ENCODE results near the gene MYRFL. TPM values are rescaled to one million over a fixed set of nuclear protein-coding genes. Genes with fewer than 3 reads are reported as not detected.

The MYRFL gene
- total and polyA plus RNA-seq, 12 donors: 0.10 to 0.51 (median 0.30) TPM; not detected in 4

DNA sequence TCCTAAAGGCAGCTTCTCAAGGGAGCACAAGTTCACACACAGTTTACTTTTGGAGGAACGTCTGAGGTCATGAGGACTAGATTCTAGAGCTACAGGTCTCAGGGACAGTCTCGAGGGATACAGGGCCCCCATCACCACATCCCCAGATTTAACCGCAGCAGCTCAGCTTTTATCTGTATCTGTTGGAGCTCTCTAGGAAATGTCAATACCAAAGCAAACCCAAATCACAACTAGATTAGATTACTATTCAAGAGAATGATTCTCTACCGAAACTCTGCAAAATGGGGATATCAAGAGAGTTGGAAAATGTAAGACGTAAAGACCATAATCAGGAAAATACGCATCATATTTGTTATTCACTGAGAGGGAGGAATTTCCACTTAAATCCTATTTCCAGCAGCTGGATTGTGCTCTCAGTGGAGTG lies 4.0 kb upstream of the MYRFL start:
- Histone ChIP-seq H3K4me1 (peaks cover 0 to 19% (median 9%) of the 10 kb centered on the region in 9 donors), H3K36me3 (no peaks in the 10 kb centered on the region), H3K27me3 (no peaks in the 10 kb centered on the region), H3K9me3 (no peaks in the 10 kb centered on the region), H3K4me3 (peak overlapping the region in 1 of 10 donors; percentile 3), H3K27ac (no peak overlapping the region)
- TF ChIP-seq, protein P1, sequence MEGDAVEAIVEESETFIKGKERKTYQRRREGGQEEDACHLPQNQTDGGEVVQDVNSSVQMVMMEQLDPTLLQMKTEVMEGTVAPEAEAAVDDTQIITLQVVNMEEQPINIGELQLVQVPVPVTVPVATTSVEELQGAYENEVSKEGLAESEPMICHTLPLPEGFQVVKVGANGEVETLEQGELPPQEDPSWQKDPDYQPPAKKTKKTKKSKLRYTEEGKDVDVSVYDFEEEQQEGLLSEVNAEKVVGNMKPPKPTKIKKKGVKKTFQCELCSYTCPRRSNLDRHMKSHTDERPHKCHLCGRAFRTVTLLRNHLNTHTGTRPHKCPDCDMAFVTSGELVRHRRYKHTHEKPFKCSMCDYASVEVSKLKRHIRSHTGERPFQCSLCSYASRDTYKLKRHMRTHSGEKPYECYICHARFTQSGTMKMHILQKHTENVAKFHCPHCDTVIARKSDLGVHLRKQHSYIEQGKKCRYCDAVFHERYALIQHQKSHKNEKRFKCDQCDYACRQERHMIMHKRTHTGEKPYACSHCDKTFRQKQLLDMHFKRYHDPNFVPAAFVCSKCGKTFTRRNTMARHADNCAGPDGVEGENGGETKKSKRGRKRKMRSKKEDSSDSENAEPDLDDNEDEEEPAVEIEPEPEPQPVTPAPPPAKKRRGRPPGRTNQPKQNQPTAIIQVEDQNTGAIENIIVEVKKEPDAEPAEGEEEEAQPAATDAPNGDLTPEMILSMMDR (IDR thresholded peaks at IDR 0.05): no peak
- DNase-seq (no peak), ATAC-seq (no peak)
- 46 to 55% methylated on average over 6 of the region's 6 CpGs for WGBS, 2 donors
- intact Hi-C loops (cut with DNase I): no loop called here

DNA sequence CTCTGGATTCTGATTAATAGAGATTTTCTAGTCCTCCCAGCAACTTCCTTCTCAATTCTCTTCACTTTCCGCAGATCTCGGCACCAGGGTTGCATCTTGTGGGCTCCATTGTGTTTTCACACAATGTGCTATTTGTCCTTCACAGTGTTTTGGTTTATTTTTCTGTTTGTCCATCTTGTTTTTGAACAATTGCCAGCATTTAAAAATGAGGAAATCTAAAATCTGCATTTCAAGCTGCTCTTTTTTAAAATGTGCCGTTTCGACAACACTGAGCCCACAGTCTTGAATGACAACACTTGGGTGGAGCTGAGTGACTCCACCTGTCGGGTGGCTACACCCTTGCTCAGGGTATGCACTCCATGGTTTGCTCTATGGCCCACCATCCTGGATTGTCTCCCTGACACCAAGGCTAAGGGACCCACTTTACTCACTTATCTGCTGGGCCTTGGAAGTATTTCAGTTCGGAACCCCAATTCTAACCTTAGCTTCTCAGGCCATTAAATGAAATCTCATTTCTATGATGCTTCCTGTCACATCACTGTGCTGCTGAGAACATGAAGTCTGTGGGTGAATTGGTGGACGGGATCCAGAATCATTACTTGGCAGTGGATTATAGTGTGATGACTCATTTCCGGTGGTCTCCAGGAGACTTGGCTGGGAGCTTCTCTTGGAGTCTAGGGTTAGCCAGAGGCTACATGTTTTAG lies 3.4 kb upstream of the MYRFL start:
- Histone ChIP-seq H3K36me3 (no peaks in the 10 kb centered on the region), H3K27ac (peak overlapping the region in 1 of 10 donors; percentile 17), H3K9me3 (no peaks in the 10 kb centered on the region), H3K4me1 (peaks cover 0 to 19% (median 9%) of the 10 kb centered on the region in 9 donors), H3K27me3 (no peaks in the 10 kb centered on the region), H3K4me3 (peak overlapping the region in 1 of 10 donors; percentile 3)
- WGBS, 2 donors: 36 to 41% methylated on average over 8 of the region's 8 CpGs
- ATAC-seq: peak in 3 of 8 donors; percentile 39 to 59 (median 46)
- TF ChIP-seq, protein P1 (IDR thresholded peaks at IDR 0.05): no peak
- intact Hi-C loops (cut with DNase I): no loop called here
- no peak for DNase-seq

DNA sequence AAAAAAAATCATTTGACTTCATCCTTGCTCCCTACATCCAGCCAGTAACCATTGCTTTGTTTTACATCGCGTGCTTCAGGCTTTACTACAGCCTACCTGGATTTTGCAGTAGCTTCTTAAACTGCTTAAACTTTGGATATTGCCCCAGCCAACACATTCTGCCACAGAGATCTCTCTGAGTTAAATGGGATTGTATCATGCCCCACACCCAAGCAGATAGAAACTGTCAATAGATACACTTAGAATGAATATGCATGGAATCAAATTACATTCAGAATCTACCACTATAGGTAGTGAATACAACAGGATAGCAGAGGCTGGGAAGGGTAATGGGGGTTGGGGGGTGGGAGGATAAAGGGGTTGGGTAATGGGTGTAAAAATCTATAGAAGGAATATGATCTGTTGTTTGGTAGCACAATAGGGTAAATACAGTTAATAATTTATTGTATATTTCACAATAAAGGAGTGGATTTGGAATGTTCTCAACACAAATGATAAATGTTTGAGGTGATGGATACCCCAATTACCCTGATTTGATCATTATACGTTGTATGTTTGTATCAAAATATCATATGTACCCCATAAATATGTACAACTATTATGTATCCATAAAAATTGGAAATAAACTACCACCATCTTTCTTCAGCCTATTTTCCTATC lies 2.7 kb upstream of the MYRFL start:
- intact Hi-C loops (cut with DNase I): no loop called here
- Histone ChIP-seq H3K4me1 (peaks cover 0 to 19% (median 9%) of the 10 kb centered on the region in 9 donors), H3K36me3 (no peaks in the 10 kb centered on the region), H3K4me3 (no peak overlapping the region), H3K9me3 (no peaks in the 10 kb centered on the region), H3K27me3 (no peaks in the 10 kb centered on the region), H3K27ac (no peak overlapping the region)
- ATAC-seq (no peak), DNase-seq (no peak)
- 70 to 74% methylated on average over 3 of the region's 3 CpGs for WGBS, 2 donors
- TF ChIP-seq, protein P1 (IDR thresholded peaks at IDR 0.05): no peak

GRCh38 chr12:69824028-69824427 lies 999 bp upstream of the MYRFL start:
- intact Hi-C loops (cut with DNase I): no loop called here
- no peak overlapping the region for H3K27ac ChIP-seq
- peaks cover 0 to 19% (median 9%) of the 10 kb centered on the region in 9 donors for H3K4me1 ChIP-seq
- TF ChIP-seq, protein P1 (IDR thresholded peaks at IDR 0.05): no peak
- no peak for ATAC-seq
- DNase-seq: no peak
- no peaks in the 10 kb centered on the region for H3K9me3 ChIP-seq
- H3K36me3 ChIP-seq: no peaks in the 10 kb centered on the region
- H3K27me3 ChIP-seq: peaks cover 0 to 7% (median 0%) of the 10 kb centered on the region in 7 donors
- no peak overlapping the region for H3K4me3 ChIP-seq

Data from heart right ventricle (tissue), 16 donors.